Liver (tissue), 3 donors: Measurements from ENCODE around the gene RBMS3.

Experiments used
- GABPA ChIP-seq, 2 donors: IDR thresholded peaks in 1 of 2; conservative IDR thresholded peaks in 1 of 2; 2 replicates each; pipeline ENCODE4 v1.6.1; 2016; ENCODE audit warnings: antibody characterized with exemption in 2 of 2, mild to moderate bottlenecking in 1 of 2, moderate library complexity in 1 of 2
- JUND ChIP-seq, 2 donors: IDR thresholded peaks; 2 replicates each; pipeline ENCODE4 v1.6.1; 2016; ENCODE audit warnings: antibody characterized with exemption in 2 of 2
- MAX ChIP-seq: IDR thresholded peaks from 2 replicates; pipeline ENCODE4 v1.6.1; 2016; ENCODE audit warnings: antibody characterized with exemption
- RAD21 ChIP-seq, 2 donors: IDR thresholded peaks; 2 replicates each; pipeline ENCODE4 v1.6.1; 2016; ENCODE audit warnings: antibody characterized with exemption in 2 of 2, mild to moderate bottlenecking in 2 of 2
- RXRA ChIP-seq, 2 donors: IDR thresholded peaks; 2 replicates each; pipeline ENCODE4 v1.6.1; 2017 to 2018; ENCODE audit warnings: antibody characterized with exemption in 2 of 2, mild to moderate bottlenecking in 1 of 2
- SP1 ChIP-seq: IDR thresholded peaks from 2 replicates; pipeline ENCODE4 v1.6.1; 2018; ENCODE audit warnings: antibody characterized with exemption, mild to moderate bottlenecking
- TF ChIP-seq, protein P1 (sequence below): fragments of 150-350 bp; IDR thresholded peaks from 2 replicates; pipeline ENCODE4 v1.5.1; 2017; ENCODE audit warnings: improper control_type of control experiment, low read depth, low read length; ENCODE audit not compliant: missing input control
- donor health status: healthy.
- donor health status: healthy.

GRCh38 chr3:29319798-29320197, 38.9 kb downstream of the RBMS3 start:
- TF ChIP-seq RAD21 (IDR thresholded peaks at IDR 0.05): no peak
- TF ChIP-seq GABPA (IDR thresholded peaks at IDR 0.05 in 1 of 2, conservative IDR thresholded peaks at IDR 0.05 in 1 of 2): no peak
- TF ChIP-seq, protein P1, sequence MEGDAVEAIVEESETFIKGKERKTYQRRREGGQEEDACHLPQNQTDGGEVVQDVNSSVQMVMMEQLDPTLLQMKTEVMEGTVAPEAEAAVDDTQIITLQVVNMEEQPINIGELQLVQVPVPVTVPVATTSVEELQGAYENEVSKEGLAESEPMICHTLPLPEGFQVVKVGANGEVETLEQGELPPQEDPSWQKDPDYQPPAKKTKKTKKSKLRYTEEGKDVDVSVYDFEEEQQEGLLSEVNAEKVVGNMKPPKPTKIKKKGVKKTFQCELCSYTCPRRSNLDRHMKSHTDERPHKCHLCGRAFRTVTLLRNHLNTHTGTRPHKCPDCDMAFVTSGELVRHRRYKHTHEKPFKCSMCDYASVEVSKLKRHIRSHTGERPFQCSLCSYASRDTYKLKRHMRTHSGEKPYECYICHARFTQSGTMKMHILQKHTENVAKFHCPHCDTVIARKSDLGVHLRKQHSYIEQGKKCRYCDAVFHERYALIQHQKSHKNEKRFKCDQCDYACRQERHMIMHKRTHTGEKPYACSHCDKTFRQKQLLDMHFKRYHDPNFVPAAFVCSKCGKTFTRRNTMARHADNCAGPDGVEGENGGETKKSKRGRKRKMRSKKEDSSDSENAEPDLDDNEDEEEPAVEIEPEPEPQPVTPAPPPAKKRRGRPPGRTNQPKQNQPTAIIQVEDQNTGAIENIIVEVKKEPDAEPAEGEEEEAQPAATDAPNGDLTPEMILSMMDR: no peak
- no peak for TF ChIP-seq SP1
- TF ChIP-seq JUND (IDR thresholded peaks at IDR 0.05): no peak
- TF ChIP-seq MAX: no peak
- TF ChIP-seq RXRA (IDR thresholded peaks at IDR 0.05): no peak
